OCI-LY1 (cell line): ENCODE data around the gene ZBTB8OS.

Source experiments
- EZH2 ChIP-seq: fragments of 200-600 bp; sonication (generic), shearing (Covaris generic); IDR thresholded peaks from 2 replicates; pipeline ENCODE4 v1.8.0; 2017; ENCODE audit warnings: borderline replicate concordance, mixed run types, mild to moderate bottlenecking, antibody characterized with exemption, low read length, moderate library complexity, mixed read lengths
- TF ChIP-seq, protein P1 (sequence below): fragments of 200-600 bp; sonication (generic), shearing (Covaris generic); IDR thresholded peaks from 2 replicates; pipeline ENCODE4 v1.5.1; 2017; ENCODE audit warnings: mild to moderate bottlenecking, antibody characterized with exemption, low read length, moderate library complexity, mixed read lengths

DNA sequence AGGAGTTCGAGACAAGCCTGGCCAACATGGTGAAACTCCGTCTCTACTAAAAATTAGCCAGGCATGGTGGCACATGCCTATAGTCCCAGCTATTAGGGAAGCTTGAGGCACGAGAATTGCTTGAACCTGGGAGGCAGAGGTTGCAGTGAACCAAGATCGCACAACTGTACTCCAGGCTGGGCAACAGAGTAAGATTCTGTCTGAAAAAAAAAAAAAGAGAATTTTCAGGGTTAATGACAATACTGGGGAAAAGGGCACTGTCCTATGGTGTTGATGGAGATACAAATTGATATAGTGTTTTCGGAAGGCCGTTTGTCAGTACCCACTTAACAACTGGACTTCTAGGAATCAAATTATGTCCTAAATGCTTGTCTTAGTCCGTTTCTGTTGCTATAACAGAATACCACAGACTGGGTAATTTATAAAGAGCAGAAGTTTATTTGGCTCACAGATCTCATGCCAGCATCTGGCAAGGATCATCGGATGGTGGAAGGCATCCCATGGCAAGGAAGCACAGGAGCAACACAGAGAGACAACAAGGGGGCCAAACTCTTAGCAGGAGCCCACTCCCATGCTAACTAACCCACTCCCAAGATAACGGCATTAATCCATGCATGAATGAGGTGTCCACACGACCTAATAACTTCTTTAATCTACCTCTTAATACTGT is 69.9 kb downstream of the ZBTB8OS start:
- no peak for TF ChIP-seq EZH2
- TF ChIP-seq, protein P1, sequence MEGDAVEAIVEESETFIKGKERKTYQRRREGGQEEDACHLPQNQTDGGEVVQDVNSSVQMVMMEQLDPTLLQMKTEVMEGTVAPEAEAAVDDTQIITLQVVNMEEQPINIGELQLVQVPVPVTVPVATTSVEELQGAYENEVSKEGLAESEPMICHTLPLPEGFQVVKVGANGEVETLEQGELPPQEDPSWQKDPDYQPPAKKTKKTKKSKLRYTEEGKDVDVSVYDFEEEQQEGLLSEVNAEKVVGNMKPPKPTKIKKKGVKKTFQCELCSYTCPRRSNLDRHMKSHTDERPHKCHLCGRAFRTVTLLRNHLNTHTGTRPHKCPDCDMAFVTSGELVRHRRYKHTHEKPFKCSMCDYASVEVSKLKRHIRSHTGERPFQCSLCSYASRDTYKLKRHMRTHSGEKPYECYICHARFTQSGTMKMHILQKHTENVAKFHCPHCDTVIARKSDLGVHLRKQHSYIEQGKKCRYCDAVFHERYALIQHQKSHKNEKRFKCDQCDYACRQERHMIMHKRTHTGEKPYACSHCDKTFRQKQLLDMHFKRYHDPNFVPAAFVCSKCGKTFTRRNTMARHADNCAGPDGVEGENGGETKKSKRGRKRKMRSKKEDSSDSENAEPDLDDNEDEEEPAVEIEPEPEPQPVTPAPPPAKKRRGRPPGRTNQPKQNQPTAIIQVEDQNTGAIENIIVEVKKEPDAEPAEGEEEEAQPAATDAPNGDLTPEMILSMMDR: no peak
